GM23248 (cell line): ENCODE data around the gene FDX2.

Experiments used
- EZH2 ChIP-seq: fragments of 200-600 bp; sonication (generic); IDR thresholded peaks from 2 replicates; pipeline ENCODE4 v1.6.1; 2018; ENCODE audit warnings: antibody characterized with exemption, mild to moderate bottlenecking; ENCODE audit not compliant: insufficient read depth, poor library complexity, severe bottlenecking
- EZH2phosphoT487 ChIP-seq: fragments of 200-600 bp; sonication (generic); IDR thresholded peaks from 2 replicates; pipeline ENCODE4 v1.6.1; 2018; ENCODE audit warnings: antibody characterized with exemption, moderate library complexity, mild to moderate bottlenecking, low read depth; ENCODE audit not compliant: insufficient read depth

GRCh38 chr19:10271543-10272086, 44.2 kb downstream of the FDX2 start:
- no peak for TF ChIP-seq EZH2
- TF ChIP-seq EZH2phosphoT487 = no peak
